Kidney glomerular epithelial cell (primary cell): Measurements from ENCODE around the gene SRC.

ENCODE experiments used
- DNase-seq: peaks from one replicate; lab custom pipeline; 2025; lab: John Stamatoyannopoulos, UW

SRC gene

DNA sequence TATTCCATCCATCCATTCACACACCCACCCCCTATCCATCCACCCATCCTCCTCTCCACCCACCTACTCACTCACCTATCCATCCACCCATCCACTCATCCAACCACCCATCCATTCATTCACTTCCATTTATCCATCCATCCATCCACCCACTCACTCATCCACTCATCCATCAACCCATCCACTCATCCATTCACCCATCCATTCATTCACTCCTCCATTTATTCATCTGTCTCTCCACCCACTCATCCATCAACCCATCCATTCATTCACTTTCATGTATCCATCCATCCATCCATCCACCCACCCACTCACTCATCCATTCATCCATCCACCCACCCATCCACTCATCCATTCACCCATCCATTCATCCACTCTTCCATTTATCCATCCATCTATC lies 84.1 kb downstream of the SRC start:
- no peak for DNase-seq

DNA sequence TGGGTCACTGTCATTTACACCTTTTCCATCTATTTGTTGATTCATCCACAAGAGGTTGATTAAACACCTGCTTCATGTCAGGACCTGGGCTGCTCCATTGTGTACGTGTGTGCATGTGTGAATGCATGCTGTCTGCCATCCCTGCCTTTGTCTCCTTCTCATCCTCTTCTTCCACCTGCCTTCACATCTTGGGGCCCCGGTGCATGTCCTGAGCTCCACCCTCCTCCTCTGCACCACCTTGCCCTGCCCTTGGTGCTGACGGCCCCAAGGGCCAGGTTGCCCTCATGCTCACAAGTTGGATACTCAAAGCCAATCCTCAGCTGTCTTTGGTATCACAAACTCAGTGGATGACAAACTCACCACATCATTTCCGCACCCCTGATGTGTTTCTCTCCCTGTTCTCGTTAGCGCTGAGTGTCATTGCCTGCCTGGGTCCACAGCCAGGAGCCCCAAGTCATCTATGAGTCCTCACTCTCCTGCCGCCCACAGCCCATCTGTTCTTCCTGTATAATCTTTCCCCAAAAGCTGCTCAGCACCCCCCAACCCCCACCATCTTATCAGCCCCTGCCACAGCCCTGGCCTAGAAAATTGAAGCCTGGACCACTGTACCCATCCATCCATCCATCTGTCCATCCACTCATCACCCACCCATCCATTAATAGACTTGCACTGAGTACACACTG lies 85.0 kb downstream of the SRC start:
- DNase-seq = no peak

DNA sequence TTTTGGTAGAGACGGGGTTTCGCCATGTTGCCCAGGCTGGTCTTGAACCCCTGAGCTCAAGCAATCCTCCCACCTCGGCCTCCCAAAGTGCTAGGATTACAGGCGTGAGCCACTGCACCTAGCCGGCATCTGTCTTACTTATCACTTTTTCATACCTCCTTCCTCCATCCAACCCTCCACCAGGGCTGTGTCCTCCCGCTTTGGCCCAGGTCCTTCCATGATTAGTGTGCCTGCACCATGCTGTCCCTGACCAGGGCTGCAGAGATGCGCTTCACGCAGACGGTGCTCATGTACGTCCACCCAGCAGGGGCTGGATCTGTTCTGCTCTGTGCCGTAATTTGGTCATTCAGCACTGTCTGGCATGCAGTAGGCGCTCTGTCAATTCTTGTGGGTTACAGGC lies 85.8 kb downstream of the SRC start:
- no peak for DNase-seq

DNA sequence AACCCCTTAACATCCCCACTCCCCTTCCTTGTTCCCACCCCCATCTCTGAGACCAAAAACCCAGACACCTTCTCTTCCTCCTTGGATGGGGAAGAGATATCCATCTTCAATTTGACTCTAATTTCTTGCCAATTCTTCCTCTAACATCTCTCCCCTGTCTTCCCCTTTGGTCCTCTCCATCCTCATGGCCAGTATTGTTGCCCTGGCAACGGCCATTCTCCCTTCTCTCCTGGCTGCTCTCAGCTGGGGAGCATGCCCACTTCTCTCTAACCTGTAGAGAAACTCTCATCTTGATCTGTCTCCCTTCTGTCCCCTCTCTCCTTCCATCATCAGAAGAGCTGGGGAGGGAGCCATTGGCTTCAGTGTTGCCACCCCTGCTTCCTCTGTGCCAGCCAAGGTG lies 86.7 kb downstream of the SRC start:
- DNase-seq = no peak

DNA sequence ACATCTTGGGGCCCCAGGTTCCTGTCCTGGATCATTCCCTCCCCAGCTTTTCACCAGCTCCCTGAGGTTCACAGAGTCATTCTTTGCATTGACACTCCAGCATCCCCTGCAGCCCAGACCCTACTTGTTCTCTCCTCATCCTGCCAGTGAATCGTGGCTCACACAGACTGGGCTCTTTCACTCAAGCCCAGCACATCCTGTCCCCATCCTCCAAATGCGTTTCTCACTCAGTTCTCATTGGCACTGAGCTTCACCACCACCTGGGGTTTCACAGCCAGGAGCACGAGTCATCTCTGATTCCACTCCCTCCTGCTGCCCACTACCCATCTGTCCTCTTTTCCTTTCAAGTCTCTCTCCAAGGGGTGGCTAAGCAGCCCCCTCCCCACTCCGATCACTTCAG lies 89.7 kb downstream of the SRC start:
- DNase-seq = no peak

DNA sequence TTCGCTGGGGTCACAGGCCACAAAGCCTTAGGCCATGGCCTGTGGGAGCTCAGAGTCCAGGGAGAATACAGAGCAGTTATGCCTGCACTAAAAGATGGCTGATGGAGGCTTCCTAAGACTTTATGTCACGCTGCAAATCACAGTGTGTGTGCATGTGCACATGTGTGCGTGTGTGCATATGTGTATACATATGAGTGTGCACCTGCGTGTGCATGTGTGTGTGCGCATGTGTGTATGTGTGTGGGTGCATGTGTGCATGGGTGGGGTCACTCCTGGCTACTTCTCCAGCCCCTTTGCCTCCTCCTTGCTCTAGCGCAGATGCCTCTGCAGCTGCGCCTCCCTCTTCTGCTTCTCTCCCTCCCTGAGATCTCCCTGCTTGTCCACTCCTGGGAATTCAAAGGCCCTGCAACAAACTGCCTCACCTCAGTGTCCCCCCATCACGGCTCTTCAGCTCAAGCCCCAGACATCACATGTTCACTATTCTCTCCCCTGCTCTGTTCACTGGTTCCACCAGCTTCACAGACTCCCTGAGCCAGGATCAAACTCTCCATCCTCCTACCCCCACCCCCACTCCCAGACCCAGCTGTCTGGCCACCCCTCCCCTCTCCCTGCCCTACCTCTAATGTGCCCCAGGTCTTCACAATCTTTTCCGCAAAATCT lies 90.7 kb downstream of the SRC start:
- no peak for DNase-seq

DNA sequence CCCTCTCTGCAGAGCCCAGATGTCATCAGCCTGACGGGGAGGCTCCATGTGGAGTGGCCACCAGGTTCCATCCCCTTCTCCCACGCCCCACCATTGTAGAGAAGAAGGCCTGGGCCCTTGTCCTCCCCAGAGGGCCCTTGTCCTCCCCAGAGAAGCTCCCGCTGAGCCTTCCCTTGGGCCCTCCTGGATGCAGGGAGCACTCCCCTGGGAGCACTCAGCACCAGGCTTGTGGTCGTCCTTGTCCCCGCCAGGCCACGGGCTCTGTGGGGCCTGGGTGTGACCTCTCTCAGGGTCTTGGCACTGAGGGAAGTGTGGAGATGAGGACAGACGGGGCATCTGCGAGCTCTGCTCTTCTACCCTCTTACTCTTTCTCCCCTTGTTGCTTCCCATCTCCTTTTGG lies 91.7 kb downstream of the SRC start:
- DNase-seq = no peak

DNA sequence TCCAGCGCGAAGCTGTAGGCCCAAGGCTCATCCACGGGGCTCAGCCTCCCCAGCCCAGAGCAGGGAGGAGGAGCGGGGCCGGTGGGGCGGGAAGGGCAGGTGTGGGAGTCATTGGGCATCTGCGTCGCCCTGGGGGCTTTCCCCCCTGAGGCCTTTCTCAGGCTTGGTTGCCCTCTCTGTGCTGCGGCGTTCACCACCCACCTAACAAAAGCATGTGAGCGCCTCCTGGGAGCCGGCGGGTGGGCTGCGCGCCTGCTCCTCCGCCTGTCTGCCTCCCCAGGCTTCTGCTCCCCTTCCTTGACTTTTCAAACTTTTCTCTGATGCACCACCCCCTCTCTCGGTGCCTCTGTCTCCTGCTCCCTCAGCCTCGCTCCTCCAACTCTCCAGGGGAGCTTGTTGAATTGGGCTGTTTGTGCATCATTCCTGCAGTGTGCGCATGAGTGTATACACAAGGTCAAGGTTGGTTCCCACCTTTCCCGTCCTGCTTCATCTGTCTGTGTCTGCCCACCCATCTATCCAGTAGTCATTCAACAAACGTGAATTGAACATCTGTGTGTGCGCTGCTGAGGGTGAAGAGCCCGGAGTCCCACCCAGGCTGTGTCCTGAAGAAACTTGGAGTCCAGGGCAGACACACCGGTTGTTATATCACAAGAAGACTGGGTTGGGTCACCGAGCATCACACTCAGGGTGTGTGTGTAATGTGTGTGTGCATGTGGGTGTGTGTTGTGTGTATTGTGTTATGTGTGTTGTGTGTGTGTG lies 92.7 kb downstream of the SRC start:
- no peak for DNase-seq

DNA sequence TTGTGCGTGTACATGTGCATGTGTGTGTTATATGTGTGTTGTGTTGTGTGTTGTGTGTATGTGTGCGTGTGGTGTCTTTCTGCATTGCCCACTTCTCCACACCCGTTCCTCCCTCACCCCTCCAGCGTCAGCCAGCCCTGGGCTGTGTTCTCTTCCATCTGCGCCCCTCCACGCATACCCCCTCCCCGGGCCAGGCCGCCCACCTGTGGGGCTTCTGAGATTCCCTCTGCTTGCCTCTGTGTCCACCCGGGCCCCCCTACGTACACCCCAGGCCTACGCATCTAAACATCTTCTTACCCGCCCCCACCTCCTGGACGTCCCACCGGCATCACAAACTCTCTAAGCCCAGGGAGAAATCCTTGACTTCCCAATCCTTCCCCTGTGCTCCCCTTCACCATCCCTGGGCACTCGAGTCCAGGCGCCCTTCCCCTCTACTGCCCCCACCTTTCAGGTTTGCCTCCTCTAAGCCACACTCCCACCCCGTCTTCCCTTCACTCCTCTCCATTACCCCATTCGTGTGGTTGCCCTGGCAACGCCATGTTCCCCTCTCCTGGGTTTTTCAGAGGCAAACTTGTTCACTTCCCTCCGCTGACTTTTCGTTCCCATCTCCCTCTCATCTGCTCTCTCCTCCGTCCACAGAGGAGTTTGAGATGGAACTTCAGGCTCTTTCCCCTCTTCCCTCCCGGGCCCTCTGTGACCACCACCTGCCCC lies 93.4 kb downstream of the SRC start:
- no peak for DNase-seq

DNA sequence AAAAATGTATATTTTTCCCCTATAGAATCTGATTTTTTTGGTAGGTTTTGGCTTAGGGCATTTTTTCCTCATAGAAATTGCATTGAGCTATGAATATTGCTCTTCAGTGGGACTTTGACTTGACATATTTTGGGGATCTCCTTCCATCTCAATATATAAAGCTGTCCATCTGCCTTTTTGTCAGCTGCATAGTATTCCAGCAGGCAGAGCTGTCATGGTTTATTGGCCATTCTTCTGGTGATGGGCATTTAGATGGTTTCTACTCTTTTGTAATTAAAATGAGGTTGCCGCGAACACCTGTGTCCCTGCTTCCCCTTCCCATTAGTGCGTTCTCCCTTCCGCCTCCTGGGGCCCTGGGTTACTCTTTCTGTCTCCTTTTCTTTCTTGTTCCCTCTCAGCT lies 95.1 kb downstream of the SRC start:
- DNase-seq = no peak

DNA sequence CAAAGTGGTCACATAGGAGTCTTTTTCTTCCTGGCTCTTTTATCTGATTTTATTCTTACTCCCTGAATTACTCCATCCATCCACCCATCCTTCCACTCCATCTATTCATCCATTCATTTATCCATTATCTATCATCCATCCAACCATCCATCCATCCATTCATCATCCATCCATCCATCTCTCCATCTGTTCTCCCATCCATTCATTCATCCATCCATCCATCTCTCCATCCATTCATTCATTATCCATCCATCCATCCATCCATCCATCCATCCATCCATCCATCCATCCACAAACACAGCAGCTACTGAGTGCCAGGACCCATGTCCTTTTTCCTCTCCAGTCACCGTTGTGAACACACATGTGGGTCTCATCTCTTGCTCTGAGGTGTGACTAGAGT lies 96.6 kb downstream of the SRC start:
- no peak for DNase-seq

DNA sequence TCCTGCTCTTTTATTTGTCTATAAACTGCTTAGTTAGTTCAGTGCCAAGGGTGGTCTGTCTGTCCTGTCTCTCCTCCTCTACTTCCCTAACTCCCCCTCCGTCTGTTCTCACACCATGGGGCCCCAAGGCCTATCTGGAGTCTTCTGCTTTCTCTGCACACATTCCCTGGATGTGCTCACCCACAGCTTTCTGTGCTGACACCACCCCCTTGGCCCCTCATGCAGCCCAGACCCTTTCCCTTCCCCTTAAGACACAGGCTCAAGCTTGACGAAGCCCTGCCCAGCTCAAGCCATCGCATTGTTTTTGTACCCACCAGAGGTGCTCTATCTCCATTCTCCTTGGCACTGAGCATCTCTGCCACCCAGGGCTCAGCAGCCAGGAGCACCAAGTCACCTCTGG lies 97.0 kb downstream of the SRC start:
- no peak for DNase-seq

DNA sequence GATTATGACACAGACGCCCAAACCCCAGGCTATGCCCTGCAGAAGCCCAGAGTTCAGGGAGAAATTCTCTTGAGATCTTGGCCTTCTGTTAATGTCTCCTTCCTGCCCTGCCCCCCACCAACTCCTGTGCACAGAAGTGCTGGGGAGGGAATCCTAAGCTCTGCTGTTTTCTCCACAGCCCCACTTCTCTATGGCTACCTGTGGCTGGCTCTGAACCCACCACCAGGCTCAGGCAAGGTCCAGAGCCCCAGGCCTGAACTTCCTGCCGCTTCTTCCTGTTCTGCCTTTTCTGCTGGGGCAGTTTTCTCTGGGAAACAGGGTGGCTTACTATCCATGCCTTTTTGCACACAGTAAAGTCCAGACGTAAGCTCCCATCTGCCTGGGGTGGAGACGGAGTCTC lies 97.7 kb downstream of the SRC start:
- no peak for DNase-seq

DNA sequence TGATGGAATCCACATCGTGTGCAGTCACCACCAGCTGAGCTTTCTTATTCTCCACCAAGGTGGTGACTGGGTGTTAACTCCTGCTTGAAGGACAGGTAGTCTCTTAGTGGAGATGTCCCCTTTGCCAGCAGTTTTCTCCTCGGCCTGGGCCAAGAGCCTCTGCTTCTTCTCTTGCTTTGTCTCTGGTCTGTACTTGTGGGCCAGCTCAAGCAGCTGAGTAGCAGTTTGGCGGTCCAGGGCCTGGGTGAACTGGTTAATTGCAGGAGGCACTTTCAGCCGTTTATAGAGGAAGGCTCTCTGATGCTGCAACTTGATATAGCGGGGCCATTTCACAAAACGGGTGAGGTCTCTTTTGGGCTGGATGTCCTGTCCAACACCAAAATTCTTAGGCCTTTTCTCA lies 99.1 kb downstream of the SRC start:
- DNase-seq = no peak

DNA sequence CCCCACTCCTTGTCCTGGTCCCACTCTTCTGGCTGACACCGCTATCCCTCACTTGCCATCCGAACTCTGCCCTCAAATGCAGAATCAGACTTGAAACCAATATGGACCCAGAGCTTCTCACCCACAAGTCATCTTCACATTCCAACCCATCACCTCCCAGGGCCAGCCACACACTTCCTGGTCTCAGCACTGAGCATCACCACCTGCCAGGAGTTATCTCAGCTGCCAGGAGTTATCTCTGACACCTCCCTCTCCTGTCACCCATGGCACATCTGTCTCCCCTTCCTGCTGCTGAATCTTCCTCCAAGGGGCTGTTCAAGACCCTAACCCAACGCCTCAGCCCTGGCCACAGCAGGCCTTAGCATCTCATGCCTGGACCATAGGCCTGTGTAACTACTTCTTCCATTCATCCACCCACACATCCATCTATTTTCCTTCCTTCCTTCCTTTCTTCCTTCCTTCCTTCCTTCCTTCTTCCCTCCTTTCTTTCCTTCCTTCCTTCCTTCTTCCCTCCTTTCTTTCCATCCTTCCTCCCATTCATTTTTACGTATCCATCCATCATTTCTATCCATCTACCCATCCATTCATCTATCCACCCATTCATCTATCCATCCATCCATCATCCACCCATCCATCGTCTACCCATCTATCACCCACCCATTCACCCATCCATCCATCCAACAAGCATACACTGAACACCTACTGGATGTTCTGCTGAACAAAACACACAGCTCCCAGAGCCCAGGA lies 100.5 kb downstream of the SRC start:
- DNase-seq = no peak

DNA sequence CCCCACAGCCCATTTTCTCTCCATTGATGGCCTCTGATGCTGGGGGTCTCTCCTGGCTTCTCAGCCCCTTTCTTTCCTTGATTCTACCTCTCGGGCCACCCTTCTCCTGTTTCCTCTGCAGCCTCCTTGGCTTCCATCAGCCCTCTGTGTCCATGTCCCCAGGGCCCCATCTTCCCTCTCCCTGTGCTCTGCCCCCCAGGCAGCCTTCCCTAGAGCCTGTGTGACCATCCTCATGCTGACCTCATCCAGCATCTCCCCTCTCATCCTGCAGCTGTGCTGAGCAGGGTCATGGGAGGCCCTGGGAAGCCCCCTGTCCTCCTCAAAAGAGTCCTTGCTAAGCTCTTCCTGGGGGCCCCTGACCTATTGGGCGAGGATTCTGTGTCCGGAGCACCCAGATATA lies 101.7 kb downstream of the SRC start:
- DNase-seq = no peak

DNA sequence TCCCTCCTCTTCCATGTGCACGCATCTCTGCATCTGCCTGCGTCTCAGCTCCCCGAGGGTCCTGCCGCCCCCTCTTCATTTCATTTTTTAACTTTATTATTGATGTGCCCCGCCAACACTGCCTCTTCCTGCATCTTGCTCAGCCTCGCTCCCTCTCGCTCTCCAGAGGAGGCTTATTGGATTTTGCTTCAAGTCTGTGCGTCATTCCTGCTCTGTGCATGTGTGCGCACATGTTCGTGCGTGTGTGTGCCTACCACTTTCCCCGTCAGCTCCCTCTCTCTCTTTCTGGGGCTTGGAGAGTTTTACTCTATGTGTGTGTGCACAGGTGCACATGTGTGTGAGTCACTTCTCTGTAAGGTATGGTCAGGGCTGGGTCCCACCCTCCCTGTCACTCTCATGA lies 103.3 kb downstream of the SRC start:
- no peak for DNase-seq

DNA sequence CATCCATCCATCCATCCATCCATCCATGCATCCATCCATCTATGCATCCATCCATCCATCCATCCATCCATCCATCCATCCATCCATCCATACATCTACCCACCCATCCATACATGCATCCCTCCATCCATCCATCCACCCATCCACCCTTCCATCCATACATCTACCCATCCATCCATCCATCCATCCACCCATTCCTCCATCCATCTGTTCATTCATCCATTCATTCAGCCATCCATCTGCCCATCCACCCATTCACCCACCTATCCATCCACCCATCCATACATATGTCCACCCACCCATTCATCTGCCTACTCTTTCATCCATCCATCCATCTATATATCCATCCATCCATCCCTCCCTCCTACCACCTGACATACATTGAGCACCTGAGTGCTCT lies 104.4 kb downstream of the SRC start:
- no peak for DNase-seq

DNA sequence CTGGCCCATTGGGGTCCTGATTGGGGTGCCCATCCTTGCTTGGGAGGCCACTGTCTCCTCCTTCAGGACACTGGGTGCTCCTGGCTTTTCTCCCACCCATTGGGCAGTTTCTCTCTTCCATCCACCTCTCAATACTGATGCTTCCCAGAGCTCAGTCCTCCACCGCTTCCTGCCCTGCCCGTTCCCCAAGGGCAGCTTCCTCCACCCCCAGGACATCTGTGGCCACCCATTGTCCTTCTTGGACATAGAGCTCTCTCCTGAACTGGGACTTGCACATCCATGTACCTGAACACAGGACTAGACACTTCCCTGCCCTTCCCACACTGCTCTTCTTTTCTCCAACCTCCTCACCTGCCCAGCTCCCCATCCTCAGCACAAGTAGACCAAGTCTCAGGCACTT lies 105.7 kb downstream of the SRC start:
- no peak for DNase-seq

DNA sequence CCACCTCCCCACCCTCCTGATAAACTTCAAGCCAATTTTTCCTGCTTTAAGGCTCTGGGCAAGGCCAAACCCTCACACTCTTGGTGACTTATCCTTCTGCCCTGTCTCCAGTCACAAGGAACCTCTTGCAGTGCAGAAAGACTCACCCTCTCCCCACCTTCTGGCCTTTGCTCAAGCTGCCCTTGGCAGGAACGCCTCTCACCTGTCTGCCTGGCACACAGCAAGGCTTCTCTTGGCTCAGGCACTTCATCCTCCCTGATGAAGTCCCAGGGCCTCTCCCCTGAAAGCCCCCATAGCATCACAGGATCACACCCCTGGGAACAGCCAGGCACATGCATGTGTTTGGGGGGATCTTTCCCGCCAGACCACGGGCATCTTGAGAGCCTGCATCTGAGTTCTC lies 106.3 kb downstream of the SRC start:
- DNase-seq = no peak

DNA sequence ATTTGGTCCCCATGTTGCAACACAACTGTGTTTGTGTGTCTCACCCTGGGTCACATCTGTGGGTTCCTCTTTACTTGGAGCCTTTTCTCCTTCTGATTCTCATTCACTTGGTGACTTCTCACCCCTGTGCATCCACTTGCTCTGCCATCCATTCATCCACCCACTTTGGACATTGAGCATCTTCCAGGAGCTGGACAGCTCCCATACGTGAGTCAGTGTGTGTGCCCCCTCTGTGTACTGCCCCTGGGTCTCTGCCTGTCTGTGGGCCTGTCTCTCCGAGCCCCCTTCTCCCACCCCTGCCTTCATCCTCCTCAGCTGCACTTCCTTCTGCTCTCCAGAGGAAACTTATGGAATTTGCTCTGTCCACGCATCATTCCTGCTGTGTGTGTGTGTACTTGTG lies 107.3 kb downstream of the SRC start:
- DNase-seq = no peak

DNA sequence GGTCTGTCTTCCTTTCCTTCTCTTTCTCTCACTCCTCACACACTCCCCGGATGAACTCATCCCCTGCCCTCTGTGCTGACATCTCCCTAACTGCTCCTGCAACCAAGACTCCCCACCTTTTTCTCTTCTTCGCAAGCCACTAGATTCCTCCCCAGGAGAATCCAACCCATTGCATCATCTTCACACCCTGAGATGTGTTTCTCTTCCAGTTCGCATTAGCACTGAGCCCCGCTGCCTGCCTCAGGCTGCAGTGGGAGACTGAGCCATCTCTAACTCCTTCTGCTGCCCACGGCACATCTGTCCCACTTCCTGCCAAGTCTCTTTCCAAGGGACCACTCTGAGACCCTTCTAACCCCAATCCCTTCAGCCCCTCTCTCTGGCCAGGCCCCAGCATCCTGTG lies 107.9 kb downstream of the SRC start:
- no peak for DNase-seq
